Nephron (organoid): ENCODE results near the gene ADIPOQ.
"Not testable (repeated sequence)": the region's sequence is repeated elsewhere in the genome, so short reads cannot be mapped to it uniquely, and the experiment has no call there.

Experiments used
- H3K27ac Mint-ChIP-seq, 3 experiments: 2 replicates each; pipeline ENCODE4 v1.8.0; 2020; ENCODE audit warnings: mixed read lengths in 3 of 3, mild to moderate bottlenecking in 2 of 3, moderate library complexity in 1 of 3
- H3K27me3 Mint-ChIP-seq: 2 replicates; pipeline ENCODE4 v1.8.0; 2021; ENCODE audit warnings: low read depth, mild to moderate bottlenecking, moderate library complexity, mixed read lengths
- H3K36me3 Mint-ChIP-seq: 2 replicates; pipeline ENCODE4 v1.8.0; 2020; ENCODE audit warnings: low read depth, mixed read lengths
- H3K4me1 Mint-ChIP-seq: 2 replicates; pipeline ENCODE4 v1.8.0; 2020; ENCODE audit warnings: mixed read lengths
- H3K4me3 Mint-ChIP-seq, 3 experiments: 2 replicates each; pipeline ENCODE4 v1.8.0; 2020; ENCODE audit warnings: mild to moderate bottlenecking in 3 of 3, mixed read lengths in 3 of 3, moderate library complexity in 2 of 3
- H3K9me3 Mint-ChIP-seq: 2 replicates; pipeline ENCODE4 v1.8.0; 2020; ENCODE audit warnings: mixed read lengths
- CTCF ChIP-seq, 3 experiments: fragments of 200-600 bp; sonication (generic); IDR thresholded peaks; one replicate each; pipeline ENCODE4 v1.5.0; 2021; ENCODE audit warnings: antibody characterized with exemption in 3 of 3; ENCODE audit not compliant: unreplicated experiment in 3 of 3

ADIPOQ gene

GRCh38 chr3:186857743-186858142 lies 15.2 kb downstream of the ADIPOQ start:
- H3K4me3 Mint-ChIP-seq, result no peak overlapping the region
- H3K9me3 Mint-ChIP-seq, result peaks cover 9% of the 10 kb centered on the region
- H3K27me3 Mint-ChIP-seq, result peaks cover 8% of the 10 kb centered on the region
- no peaks in the 10 kb centered on the region for H3K4me1 Mint-ChIP-seq
- TF ChIP-seq CTCF (IDR thresholded peaks at IDR 0.05; ENCODE audit: unreplicated experiment in 3 of 3), result no peak
- no peaks in the 10 kb centered on the region for H3K36me3 Mint-ChIP-seq
- H3K27ac Mint-ChIP-seq, result no peak overlapping the region

GRCh38 chr3:186865215-186865853 lies 22.8 kb downstream of the ADIPOQ start:
- H3K36me3 Mint-ChIP-seq, H3K27me3 Mint-ChIP-seq, H3K27ac Mint-ChIP-seq: not testable (repeated sequence)

GRCh38 chr3:186866095-186866494 lies 23.6 kb downstream of the ADIPOQ start:
- not testable (repeated sequence) for H3K4me1 Mint-ChIP-seq, H3K27me3 Mint-ChIP-seq, H3K27ac Mint-ChIP-seq, H3K4me3 Mint-ChIP-seq, H3K9me3 Mint-ChIP-seq, H3K36me3 Mint-ChIP-seq

More at GRCh38 chr3:186865215-186865853, 22.8 kb downstream of the ADIPOQ start:
- H3K4me1 Mint-ChIP-seq, H3K9me3 Mint-ChIP-seq, H3K4me3 Mint-ChIP-seq: not testable (repeated sequence)

GRCh38 chr3:186869253-186870100 lies 27.0 kb downstream of the ADIPOQ start:
- Mint-ChIP-seq H3K4me1 (no peaks in the 10 kb centered on the region), H3K27me3 (no peaks in the 10 kb centered on the region), H3K27ac (no peak overlapping the region), H3K4me3 (no peak overlapping the region), H3K36me3 (no peaks in the 10 kb centered on the region), H3K9me3 (no peaks in the 10 kb centered on the region)
- no peak for TF ChIP-seq CTCF (IDR thresholded peaks at IDR 0.05; ENCODE audit: unreplicated experiment in 3 of 3)

GRCh38 chr3:186870421-186871201 lies 28.1 kb downstream of the ADIPOQ start:
- Mint-ChIP-seq H3K4me1 (no peaks in the 10 kb centered on the region), H3K9me3 (peaks cover 2% of the 10 kb centered on the region), H3K36me3 (no peaks in the 10 kb centered on the region), H3K27me3 (no peaks in the 10 kb centered on the region), H3K4me3 (no peak overlapping the region), H3K27ac (no peak overlapping the region)
- no peak for TF ChIP-seq CTCF (IDR thresholded peaks at IDR 0.05; ENCODE audit: unreplicated experiment in 3 of 3)

- peaks cover 5% of the 10 kb centered on the region for H3K9me3 Mint-ChIP-seq
These were observed 29.0 kb downstream of the ADIPOQ start for GRCh38 chr3:186871403-186871924.

GRCh38 chr3:186873796-186874195 lies 31.3 kb downstream of the ADIPOQ start:
- not testable (repeated sequence) for H3K4me3 Mint-ChIP-seq, H3K9me3 Mint-ChIP-seq, H3K27ac Mint-ChIP-seq, H3K36me3 Mint-ChIP-seq, H3K27me3 Mint-ChIP-seq, H3K4me1 Mint-ChIP-seq

More at GRCh38 chr3:186871403-186871924, 29.0 kb downstream of the ADIPOQ start:
- Mint-ChIP-seq H3K36me3 (no peaks in the 10 kb centered on the region), H3K4me3 (no peak overlapping the region), H3K4me1 (no peaks in the 10 kb centered on the region), H3K27me3 (no peaks in the 10 kb centered on the region), H3K27ac (no peak overlapping the region)
- TF ChIP-seq CTCF (IDR thresholded peaks at IDR 0.05; ENCODE audit: unreplicated experiment in 3 of 3), result no peak

- H3K27ac Mint-ChIP-seq, H3K9me3 Mint-ChIP-seq, H3K4me3 Mint-ChIP-seq, H3K27me3 Mint-ChIP-seq, H3K4me1 Mint-ChIP-seq, H3K36me3 Mint-ChIP-seq: not testable (repeated sequence)
These were observed 31.7 kb downstream of the ADIPOQ start for GRCh38 chr3:186874216-186874615.

- not testable (repeated sequence) for H3K27me3 Mint-ChIP-seq, H3K4me1 Mint-ChIP-seq, H3K36me3 Mint-ChIP-seq, H3K27ac Mint-ChIP-seq, H3K9me3 Mint-ChIP-seq, H3K4me3 Mint-ChIP-seq
These were observed 32.3 kb downstream of the ADIPOQ start for GRCh38 chr3:186874841-186875240.
